GM18508 (cell line): ENCODE data around the gene THSD4.

Experiments used
- ATAC-seq: cut with Tn5 transposase; IDR thresholded peaks from one replicate; pipeline ENCODE4 v1.9.1; 2021; ENCODE audit warnings: moderate number of reproducible peaks; ENCODE audit not compliant: insufficient read depth, unreplicated experiment

THSD4 gene

GRCh38 chr15:71505962-71506361, 390.7 kb downstream of the THSD4 start:
- ATAC-seq, result no peak

- no peak for ATAC-seq
Measured at GRCh38 chr15:71506946-71507345, 391.7 kb downstream of the THSD4 start.

DNA sequence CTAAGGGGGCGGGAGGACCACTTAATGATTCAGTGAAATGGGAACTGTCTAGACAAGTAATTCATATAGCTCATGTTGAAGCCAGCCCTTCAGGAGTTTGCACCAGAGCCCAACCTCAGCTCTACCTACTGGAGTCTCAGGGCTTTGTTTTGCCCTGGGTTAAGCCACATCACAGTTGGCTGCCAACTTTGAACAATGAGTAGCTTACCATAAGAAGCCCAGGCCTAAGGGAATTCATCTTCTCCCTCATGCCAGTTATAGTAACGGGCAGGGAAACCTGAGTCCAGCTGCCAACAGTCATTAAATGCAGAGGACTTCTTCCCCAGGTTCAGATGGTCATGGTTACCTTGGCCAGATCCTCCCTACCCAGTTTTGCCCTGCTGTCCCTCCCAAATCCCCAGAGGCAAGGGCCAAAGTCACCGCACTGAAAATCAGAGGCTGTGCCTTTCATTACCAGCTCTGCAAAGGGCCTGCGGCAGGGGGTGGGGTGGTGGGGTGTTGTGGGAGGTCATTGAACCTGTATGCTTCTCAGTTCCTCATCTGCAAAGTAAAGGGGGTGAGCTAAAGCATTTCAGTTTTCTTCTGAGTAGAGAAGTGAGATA, 392.9 kb downstream of the THSD4 start:
- no peak for ATAC-seq

- no peak for ATAC-seq
Measured at GRCh38 chr15:71509139-71509538, 393.9 kb downstream of the THSD4 start.

- ATAC-seq, result no peak
Measured at GRCh38 chr15:71510763-71511162, 395.5 kb downstream of the THSD4 start.

DNA sequence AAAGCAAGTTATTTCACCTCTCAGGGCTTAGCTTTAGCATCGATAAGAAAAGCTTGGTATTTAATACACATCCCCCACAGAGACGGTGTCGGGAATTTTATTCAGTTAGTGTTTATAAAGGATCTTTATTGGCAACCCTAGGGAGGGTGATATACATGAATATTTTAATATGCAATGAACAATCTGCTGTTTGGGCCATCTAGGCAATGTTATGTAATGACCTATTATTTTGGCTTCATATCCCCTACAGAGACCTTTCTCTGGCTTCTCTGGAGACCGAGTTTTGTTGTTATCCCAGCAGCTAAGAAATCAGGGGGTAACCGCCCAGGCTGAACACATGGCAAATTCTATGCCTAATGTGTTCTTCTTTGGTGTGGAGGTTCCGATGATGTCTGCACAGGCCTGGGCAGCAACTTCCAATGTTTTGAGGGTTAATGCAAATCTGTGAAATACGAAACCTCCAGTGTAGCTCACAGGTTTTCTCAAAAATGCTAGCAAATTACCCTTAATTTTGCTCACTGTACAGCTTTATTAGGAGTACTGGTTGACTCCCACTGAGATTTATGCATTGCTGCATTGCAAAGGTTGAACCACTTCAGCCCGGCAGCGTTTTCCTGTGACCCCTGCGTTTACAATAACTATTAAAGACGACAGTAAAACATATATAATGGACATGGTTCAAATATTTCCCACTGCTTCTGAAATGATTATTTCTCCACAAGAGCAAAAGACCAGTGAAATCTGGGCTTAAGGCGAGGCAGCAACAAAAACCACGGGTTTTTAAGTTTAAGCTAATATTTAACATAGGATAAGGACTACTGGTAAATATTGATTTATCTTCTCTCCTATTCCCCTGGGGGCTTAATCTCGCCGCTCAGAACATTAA, 396.8 kb downstream of the THSD4 start:
- no peak for ATAC-seq

DNA sequence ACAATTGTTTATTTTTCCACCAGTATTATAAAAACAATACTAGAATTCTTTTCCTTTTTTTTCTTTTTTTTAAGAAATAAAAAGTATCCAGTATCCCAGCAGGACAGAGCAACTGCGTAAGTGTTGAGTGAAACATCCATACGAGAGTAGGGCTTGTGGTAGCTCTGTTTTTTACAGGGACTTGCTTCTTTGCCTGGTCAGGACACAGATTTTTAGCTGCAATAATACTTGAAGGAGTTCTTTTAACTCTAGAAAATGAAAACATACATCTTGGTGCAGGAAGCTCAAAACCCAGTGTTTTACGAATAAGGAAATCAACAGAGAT, 397.4 kb downstream of the THSD4 start:
- no peak for ATAC-seq

DNA sequence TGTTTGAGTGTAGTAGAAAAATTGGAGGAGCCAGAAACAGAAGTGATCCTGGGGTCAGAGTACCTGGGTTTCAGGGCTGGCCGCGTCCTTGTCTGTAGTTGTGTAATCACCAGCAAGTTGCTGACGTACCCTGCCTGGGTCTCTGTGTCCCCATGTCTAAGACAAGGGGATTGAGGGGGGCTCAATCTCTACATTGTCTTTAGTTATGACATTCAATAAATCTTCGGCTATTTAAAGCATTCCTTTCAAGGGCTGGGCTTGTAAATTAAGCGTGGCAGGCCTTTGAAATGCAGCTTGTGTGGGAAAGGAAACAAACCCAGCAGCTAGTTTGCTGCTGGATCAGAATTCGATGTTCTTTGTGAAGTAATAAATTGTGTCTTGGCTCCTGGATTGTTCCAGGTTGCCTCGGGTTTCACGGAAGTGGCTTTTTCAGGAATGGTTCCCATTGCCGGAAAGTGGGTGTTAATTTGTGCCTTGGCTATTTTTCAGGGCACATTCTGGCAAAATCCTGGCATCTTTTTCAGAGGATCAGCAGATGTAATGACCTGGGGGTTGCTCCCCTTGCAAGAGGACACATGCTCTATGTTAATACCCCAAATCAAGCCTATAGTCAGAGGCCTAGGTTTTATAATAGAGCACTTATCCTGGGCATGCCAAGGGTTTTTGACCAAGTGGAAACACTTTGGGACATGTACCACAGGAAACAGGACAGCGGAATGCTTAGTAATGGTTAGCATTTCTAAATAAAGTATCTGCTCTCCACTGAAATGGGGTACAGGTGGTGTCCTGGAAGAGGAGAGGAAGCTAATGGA, 400.3 kb downstream of the THSD4 start:
- ATAC-seq, result no peak

DNA sequence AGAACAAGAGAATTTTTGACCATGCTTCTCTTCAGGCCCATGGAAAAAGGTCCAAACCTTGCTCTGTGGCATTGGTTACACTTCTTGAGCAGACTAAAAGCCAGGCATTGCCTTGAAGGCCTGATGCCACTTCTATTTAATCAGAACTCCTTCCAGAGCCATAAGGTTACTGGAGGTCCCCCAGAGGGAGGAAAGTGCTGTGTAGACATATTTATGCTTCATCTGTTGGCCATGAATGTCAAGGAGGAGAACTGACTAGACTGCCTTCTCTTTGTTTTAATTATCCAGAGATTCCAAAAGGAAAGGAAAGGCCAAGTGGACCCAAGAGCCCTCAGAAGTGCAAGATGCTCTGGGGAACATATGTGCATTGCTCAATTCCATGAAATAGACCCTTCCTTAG, 402.5 kb downstream of the THSD4 start:
- no peak for ATAC-seq

DNA sequence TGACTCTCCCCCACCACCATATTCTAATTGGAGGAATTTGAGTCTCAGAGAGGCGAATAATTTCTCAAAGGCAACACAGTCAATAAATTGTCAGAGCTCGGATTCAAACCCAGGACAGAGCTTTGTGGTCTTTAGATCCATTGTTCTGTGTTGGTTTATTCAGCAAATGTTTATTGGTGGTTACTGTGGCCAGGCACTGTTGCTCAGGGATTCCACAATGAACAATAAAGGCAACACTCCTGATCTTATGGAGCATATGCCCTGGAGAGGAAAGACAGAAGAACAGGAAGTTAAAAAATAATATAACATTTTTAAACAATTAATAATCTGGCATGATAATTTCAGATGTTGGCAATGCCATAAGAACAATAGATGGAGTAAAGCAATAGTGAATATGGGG, 403.4 kb downstream of the THSD4 start:
- no peak for ATAC-seq

GRCh38 chr15:71526060-71526820, 411.0 kb downstream of the THSD4 start:
- no peak for ATAC-seq

DNA sequence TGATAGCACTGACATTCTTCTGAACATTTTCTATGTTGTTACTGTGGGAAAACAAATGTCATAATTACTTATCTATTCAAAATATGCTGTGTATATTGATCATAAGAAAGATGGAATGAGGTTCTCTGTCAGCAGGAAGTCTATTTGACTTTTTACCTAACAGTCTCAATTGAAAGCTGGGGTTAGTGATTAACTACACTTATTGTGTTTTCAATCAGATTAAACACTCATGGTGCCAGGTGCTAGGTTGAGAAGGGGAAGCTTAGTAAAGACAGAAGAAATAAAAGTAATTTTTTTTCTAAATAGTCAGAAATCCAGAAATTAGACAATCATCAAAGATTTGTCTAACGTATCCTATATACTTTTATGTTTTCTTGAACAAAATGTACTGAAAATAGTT, 414.1 kb downstream of the THSD4 start:
- no peak for ATAC-seq

DNA sequence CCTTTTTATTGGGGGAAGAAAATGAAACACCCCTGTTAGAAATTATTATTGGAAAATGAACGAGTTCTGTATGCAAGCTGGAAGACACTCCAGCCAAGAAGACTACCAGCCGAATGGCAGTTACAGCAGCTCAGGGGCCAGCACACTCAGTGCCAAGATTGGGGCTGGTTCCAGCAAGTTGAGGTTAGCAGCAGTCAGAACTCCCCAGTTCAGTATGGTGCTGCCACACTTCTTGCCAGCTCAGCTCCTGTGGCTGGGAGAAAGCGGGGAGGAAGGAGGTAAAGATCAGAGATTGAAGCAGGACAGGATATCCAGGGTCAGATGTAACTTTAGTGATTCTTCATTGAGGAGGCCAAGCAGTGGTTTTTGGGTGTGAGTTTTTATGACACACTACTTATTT, 414.8 kb downstream of the THSD4 start:
- no peak for ATAC-seq

- no peak for ATAC-seq
Measured at GRCh38 chr15:71532994-71533393, 417.7 kb downstream of the THSD4 start.

DNA sequence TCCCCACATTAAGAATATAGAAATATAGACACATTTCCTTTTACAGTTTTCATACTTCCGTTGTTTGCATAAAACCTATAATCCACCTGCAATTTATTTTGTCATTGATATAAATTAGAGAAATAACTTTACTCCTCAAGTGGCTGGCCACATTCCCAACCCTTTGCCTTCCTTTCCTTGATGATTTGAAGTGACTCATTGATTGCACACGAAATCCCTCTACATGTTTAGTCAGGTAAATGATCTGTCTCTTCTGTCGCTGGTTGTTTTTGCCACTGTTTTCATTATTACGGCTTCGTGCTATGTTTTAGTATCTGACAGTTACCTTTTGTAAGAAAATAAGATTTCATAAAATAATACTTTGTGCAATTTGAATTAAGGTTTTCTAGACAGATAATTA, 422.9 kb downstream of the THSD4 start:
- no peak for ATAC-seq

GRCh38 chr15:71541746-71542145, 426.5 kb downstream of the THSD4 start:
- no peak for ATAC-seq

DNA sequence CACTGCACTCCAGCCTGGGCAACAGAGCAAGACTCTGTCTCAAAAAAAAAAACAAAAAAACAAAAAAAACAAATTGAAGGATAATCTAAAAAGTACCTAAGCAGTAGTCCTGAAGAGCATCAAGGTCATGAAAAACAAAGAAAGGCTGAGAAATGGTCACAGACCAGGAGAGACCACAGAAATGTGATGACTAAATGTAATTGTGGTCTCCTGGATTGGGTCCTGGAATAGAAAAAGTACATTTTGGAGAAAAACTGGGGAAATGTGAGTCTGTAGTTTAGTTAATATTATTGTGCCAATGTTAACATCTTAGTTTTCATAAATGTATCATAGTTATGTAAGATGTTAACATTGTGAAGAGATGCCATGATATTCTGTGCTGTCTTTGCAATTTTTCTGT, 427.6 kb downstream of the THSD4 start:
- no peak for ATAC-seq

GRCh38 chr15:71543413-71543812, 428.1 kb downstream of the THSD4 start:
- ATAC-seq, result no peak

GRCh38 chr15:71545223-71545760, 430.0 kb downstream of the THSD4 start:
- ATAC-seq, result no peak

- ATAC-seq, result no peak
Measured at GRCh38 chr15:71545923-71546322, 430.7 kb downstream of the THSD4 start.
